ENCODE data around the gene HSD17B2.

HSD17B2 gene

GRCh38 chr16:82059983-82060421 lies 24.9 kb downstream of the HSD17B2 start:
- TF ChIP-seq ZNF8 (CRISPR knock-in tag; IDR thresholded peaks at IDR 0.05), result no peak
- TF ChIP-seq TCF4 (CRISPR knock-in tag; IDR thresholded peaks at IDR 0.05; ENCODE audit: borderline replicate concordance), result no peak
- TF ChIP-seq CSDC2 (CRISPR knock-in tag; IDR thresholded peaks at IDR 0.05), result no peak
- no peak for TF ChIP-seq BACH2 (CRISPR knock-in tag; IDR thresholded peaks at IDR 0.05; ENCODE audit: borderline replicate concordance)
- no peak for TF ChIP-seq ISL1 (CRISPR knock-in tag; IDR thresholded peaks at IDR 0.05)
- TF ChIP-seq, protein P1, sequence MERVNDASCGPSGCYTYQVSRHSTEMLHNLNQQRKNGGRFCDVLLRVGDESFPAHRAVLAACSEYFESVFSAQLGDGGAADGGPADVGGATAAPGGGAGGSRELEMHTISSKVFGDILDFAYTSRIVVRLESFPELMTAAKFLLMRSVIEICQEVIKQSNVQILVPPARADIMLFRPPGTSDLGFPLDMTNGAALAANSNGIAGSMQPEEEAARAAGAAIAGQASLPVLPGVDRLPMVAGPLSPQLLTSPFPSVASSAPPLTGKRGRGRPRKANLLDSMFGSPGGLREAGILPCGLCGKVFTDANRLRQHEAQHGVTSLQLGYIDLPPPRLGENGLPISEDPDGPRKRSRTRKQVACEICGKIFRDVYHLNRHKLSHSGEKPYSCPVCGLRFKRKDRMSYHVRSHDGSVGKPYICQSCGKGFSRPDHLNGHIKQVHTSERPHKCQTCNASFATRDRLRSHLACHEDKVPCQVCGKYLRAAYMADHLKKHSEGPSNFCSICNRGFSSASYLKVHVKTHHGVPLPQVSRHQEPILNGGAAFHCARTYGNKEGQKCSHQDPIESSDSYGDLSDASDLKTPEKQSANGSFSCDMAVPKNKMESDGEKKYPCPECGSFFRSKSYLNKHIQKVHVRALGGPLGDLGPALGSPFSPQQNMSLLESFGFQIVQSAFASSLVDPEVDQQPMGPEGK (CRISPR knock-in tag; IDR thresholded peaks at IDR 0.05; ENCODE audit: borderline replicate concordance), result no peak
- TF ChIP-seq ZFP30 (CRISPR knock-in tag; IDR thresholded peaks at IDR 0.05), result no peak
- TF ChIP-seq RARB (CRISPR knock-in tag; IDR thresholded peaks at IDR 0.05), result no peak
- TF ChIP-seq PPARA (CRISPR knock-in tag; IDR thresholded peaks at IDR 0.05; ENCODE audit: borderline replicate concordance), result no peak
- ATAC-seq, result no peak

GRCh38 chr16:82061861-82062525 lies 26.9 kb downstream of the HSD17B2 start:
- ATAC-seq, result peak; percentile 73
- TF ChIP-seq, protein P2, sequence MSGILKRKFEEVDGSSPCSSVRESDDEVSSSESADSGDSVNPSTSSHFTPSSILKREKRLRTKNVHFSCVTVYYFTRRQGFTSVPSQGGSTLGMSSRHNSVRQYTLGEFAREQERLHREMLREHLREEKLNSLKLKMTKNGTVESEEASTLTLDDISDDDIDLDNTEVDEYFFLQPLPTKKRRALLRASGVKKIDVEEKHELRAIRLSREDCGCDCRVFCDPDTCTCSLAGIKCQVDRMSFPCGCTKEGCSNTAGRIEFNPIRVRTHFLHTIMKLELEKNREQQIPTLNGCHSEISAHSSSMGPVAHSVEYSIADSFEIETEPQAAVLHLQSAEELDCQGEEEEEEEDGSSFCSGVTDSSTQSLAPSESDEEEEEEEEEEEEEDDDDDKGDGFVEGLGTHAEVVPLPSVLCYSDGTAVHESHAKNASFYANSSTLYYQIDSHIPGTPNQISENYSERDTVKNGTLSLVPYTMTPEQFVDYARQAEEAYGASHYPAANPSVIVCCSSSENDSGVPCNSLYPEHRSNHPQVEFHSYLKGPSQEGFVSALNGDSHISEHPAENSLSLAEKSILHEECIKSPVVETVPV (CRISPR knock-in tag; IDR thresholded peaks at IDR 0.05), result no peak
- no peak for TF ChIP-seq TOX (CRISPR knock-in tag; IDR thresholded peaks at IDR 0.05; ENCODE audit: borderline replicate concordance)
- no peak for TF ChIP-seq ESRRG (CRISPR knock-in tag; IDR thresholded peaks at IDR 0.05)
- TF ChIP-seq ZFP30 (CRISPR knock-in tag; IDR thresholded peaks at IDR 0.05), result no peak
- no peak for TF ChIP-seq ZFP3 (CRISPR knock-in tag; IDR thresholded peaks at IDR 0.05)
- no peak for TF ChIP-seq CSDC2 (CRISPR knock-in tag; IDR thresholded peaks at IDR 0.05)
- no peak for TF ChIP-seq ZNF70 (CRISPR knock-in tag; IDR thresholded peaks at IDR 0.05)
- TF ChIP-seq ZC3H10 (CRISPR knock-in tag; IDR thresholded peaks at IDR 0.05), result no peak
- TF ChIP-seq ZNF8 (CRISPR knock-in tag; IDR thresholded peaks at IDR 0.05), result no peak
- no peak for TF ChIP-seq PPARA (CRISPR knock-in tag; IDR thresholded peaks at IDR 0.05; ENCODE audit: borderline replicate concordance)
- TF ChIP-seq RARB (CRISPR knock-in tag; IDR thresholded peaks at IDR 0.05), result no peak
- TF ChIP-seq CREB5 (CRISPR knock-in tag; IDR thresholded peaks at IDR 0.05; ENCODE audit: low read depth), result no peak
- TF ChIP-seq, protein P1 (CRISPR knock-in tag; IDR thresholded peaks at IDR 0.05; ENCODE audit: borderline replicate concordance), result no peak

DNA sequence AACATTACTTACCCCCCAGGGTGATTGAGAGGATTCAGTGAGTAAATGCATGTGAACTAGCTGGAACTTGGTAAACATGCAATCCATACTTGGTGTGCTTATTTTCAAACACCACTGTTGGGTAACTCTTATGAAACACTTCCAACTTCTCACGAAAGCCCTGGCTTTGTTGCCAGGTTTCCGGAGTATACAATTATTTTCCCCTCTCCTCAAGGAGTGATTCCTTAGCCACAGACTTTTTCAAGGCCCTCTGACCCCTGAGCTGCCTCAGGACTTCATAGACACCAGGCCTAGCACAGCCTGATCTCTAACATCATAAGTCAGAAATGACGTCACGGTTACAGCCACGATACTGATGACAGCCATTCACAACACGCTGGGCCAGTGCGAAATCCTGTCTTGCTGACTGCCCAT lies 27.6 kb downstream of the HSD17B2 start:
- no peak for ATAC-seq
- TF ChIP-seq ZNF565 (CRISPR knock-in tag; conservative IDR thresholded peaks at IDR 0.05; ENCODE audit: low read depth) (no peak), ZNF8 (CRISPR knock-in tag; IDR thresholded peaks at IDR 0.05) (no peak), RARB (CRISPR knock-in tag; IDR thresholded peaks at IDR 0.05) (no peak), ISL1 (CRISPR knock-in tag; IDR thresholded peaks at IDR 0.05) (no peak), ZFP3 (CRISPR knock-in tag; IDR thresholded peaks at IDR 0.05) (no peak), CREB5 (CRISPR knock-in tag; IDR thresholded peaks at IDR 0.05; ENCODE audit: low read depth) (no peak)
- TF ChIP-seq, protein P2 (CRISPR knock-in tag; IDR thresholded peaks at IDR 0.05), result no peak
- TF ChIP-seq, protein P3, sequence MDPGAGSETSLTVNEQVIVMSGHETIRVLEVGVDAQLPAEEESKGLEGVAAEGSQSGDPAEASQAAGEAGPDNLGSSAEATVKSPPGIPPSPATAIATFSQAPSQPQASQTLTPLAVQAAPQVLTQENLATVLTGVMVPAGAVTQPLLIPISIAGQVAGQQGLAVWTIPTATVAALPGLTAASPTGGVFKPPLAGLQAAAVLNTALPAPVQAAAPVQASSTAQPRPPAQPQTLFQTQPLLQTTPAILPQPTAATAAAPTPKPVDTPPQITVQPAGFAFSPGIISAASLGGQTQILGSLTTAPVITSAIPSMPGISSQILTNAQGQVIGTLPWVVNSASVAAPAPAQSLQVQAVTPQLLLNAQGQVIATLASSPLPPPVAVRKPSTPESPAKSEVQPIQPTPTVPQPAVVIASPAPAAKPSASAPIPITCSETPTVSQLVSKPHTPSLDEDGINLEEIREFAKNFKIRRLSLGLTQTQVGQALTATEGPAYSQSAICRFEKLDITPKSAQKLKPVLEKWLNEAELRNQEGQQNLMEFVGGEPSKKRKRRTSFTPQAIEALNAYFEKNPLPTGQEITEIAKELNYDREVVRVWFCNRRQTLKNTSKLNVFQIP (CRISPR knock-in tag; IDR thresholded peaks at IDR 0.05; ENCODE audit: borderline replicate concordance, low read depth), result no peak
- TF ChIP-seq, protein P1 (CRISPR knock-in tag; IDR thresholded peaks at IDR 0.05; ENCODE audit: borderline replicate concordance), result no peak
